ENCODE data around the gene IFI30. TPM values are rescaled to one million over a fixed set of nuclear protein-coding genes. Genes with fewer than 3 reads are reported as not detected.

IFI30 gene
- total RNA-seq, 1 experiment from 2014 or later = 23.6 TPM

DNA sequence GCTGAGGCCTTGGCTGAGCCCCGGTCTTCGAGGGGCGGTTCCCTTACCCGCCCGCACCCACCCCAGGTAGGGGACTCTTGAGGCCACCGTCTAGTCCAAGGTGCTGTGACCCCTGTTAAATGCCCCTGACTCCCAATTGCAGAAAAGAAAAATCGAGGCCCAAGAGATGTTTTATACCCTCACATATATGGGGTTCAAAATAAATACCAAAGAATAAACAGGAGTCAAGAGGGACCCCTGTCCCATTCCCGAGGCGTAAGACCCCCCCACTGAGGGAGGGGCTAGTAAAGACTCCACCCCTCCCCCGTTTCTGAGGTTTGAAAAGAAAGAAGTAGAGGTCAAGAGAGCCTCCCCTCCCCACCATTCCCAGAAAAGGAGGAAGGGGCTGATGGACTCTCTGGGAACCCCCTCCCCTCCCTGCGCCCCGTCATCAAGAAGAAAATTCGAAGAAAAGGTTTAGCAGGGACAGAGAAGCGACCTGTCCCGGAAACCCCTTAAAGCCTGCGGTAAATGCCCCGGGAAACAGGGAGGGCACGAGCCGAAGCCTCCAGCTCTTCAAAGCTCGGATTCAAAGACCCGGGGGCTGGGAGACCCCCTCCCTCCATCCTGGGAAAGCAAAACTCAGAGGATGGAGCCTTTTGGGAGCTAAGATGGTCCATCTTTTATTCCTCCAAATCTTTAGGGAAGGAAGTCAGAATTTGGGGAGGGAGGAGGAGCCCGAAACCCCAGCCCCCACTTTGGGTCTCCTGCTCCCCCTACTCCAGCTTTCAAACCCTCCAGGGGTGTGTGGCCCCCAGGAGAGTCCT is 31.0 kb downstream of the IFI30 start:
- TF ChIP-seq CTCF (conservative IDR thresholded peaks at IDR 0.05) = no peak
- no peak overlapping the region for H4K91ac ChIP-seq (ENCODE audit: insufficient read length, low read depth, low read length)
- H3K23ac ChIP-seq (ENCODE audit: insufficient read length, low read depth, low read length) = no peak overlapping the region
- H3K27me3 ChIP-seq (ENCODE audit: insufficient read depth, low read length) = no peaks in the 10 kb centered on the region
- no peak overlapping the region for H2BK120ac ChIP-seq (ENCODE audit: low read depth, low read length, poor library complexity, severe bottlenecking)
- no peak overlapping the region for H2BK15ac ChIP-seq (ENCODE audit: low read depth, low read length)
- no peak overlapping the region for H2AFZ ChIP-seq (ENCODE audit: low read length)
- H3K79me2 ChIP-seq (ENCODE audit: insufficient read depth, low read length) = no peaks in the 10 kb centered on the region; the same call in 1 of the 2 replicates
- peak overlapping the region; percentile 69 for H3K4me2 ChIP-seq (ENCODE audit: insufficient read depth, insufficient read length, low read length)
- peak overlapping the region; percentile 50 for H3K27ac ChIP-seq (ENCODE audit: insufficient read length, low read depth, low read length)
- H4K5ac ChIP-seq (ENCODE audit: insufficient read length, low read depth, low read length) = no peak overlapping the region
- H4K20me1 ChIP-seq (ENCODE audit: control insufficient read depth, insufficient read depth, insufficient read length) = peaks cover 4% of the 10 kb centered on the region
- no peak overlapping the region for H3K18ac ChIP-seq (ENCODE audit: insufficient read length, low read depth, low read length)
- H3K4me1 ChIP-seq (ENCODE audit: insufficient read depth, low read length) = no peaks in the 10 kb centered on the region
- no peak overlapping the region for H2AK5ac ChIP-seq (ENCODE audit: insufficient read length, low read length)
- no peak overlapping the region for H3K4ac ChIP-seq (ENCODE audit: low read depth, low read length)
- H2BK5ac ChIP-seq (ENCODE audit: insufficient read length, low read length) = no peak overlapping the region
- H3K14ac ChIP-seq (ENCODE audit: insufficient read depth, low read length) = peak overlapping the region; percentile 19; the same call in 1 of the 2 replicates
- no peaks in the 10 kb centered on the region for H3K79me1 ChIP-seq (ENCODE audit: insufficient read depth, low read depth, low read length, poor library complexity, severe bottlenecking)
- H3K27me3 Mint-ChIP-seq (ENCODE audit: low read depth) = peaks cover 3% of the 10 kb centered on the region; the same call in 1 of the 2 replicates
- peaks cover 8 to 34% of the 10 kb centered on the region in 2 experiments for H3K4me1 Mint-ChIP-seq
- no peak overlapping the region for H2BK12ac ChIP-seq (ENCODE audit: insufficient read length, low read depth, low read length)
- H3K4me3 Mint-ChIP-seq = peak overlapping the region; percentile 78 to 91
- H3K36me3 Mint-ChIP-seq (ENCODE audit: insufficient read depth in 1 of 3, low read depth in 3 of 3) = peaks cover 11 to 22% (median 15%) of the 10 kb centered on the region in 3 experiments; a peak in 5 of 7 replicates
- WGBS (ENCODE audit: extremely low coverage, insufficient read length, low lambda C conversion rate) = no CpG with 5 or more reads among the region's 22 CpGs
- H3T11ph ChIP-seq (ENCODE audit: low read length) = no peak overlapping the region
- no peak overlapping the region for H3K56ac ChIP-seq (ENCODE audit: insufficient read length, low read depth, low read length)
- peaks cover 0 to 2% of the 10 kb centered on the region in 2 experiments; a peak in 1 of 5 replicates for H3K9me3 Mint-ChIP-seq
- H3K27ac Mint-ChIP-seq = peak overlapping the region; percentile 96 to 98 (median 97)
- H4K8ac ChIP-seq (replicated peaks; ENCODE audit: insufficient read length, low read depth, low read length) = no peak overlapping the region
- H3K9ac ChIP-seq (ENCODE audit: extremely low read depth, insufficient read length, low read length) = peak overlapping the region; percentile 36
- DNase-seq = no peak
- peaks cover 18% of the 10 kb centered on the region for H3K23me2 ChIP-seq (ENCODE audit: insufficient read length, low read depth, low read length, poor library complexity, severe bottlenecking)
- no peaks in the 10 kb centered on the region for H3K9me3 ChIP-seq (ENCODE audit: control insufficient read depth, low read depth, low read length)
- H2BK20ac ChIP-seq (ENCODE audit: low read depth, low read length, poor library complexity, severe bottlenecking) = no peak overlapping the region
